Activated CD4-positive, alpha-beta T cell treated with anti-CD3 and anti-CD28 coated beads for 1 hour (primary cell): ENCODE results near the gene SPATA12.

Experiments
- DNase-seq: peaks from one replicate; pipeline ENCODE4 v3.0.0-alpha.2; 2020

Gene SPATA12

GRCh38 chr3:57085211-57085610 lies 24.7 kb downstream of the SPATA12 start:
- DNase-seq, result no peak

- DNase-seq, result no peak
These were observed 25.7 kb downstream of the SPATA12 start for GRCh38 chr3:57086201-57086600.

- no peak for DNase-seq
These were observed 27.1 kb downstream of the SPATA12 start for GRCh38 chr3:57087361-57088092.

GRCh38 chr3:57088503-57088902 lies 28.0 kb downstream of the SPATA12 start:
- no peak for DNase-seq

GRCh38 chr3:57089043-57089442 lies 28.6 kb downstream of the SPATA12 start:
- DNase-seq, result no peak

- no peak for DNase-seq
These were observed 31.2 kb downstream of the SPATA12 start for GRCh38 chr3:57091521-57092273.

GRCh38 chr3:57093489-57093888 lies 33.0 kb downstream of the SPATA12 start:
- no peak for DNase-seq

- no peak for DNase-seq
These were observed 33.6 kb downstream of the SPATA12 start for GRCh38 chr3:57093971-57094535.

- no peak for DNase-seq
These were observed 34.1 kb downstream of the SPATA12 start for GRCh38 chr3:57094575-57094974.

- no peak for DNase-seq
These were observed 34.9 kb downstream of the SPATA12 start for GRCh38 chr3:57095363-57095762.

- no peak for DNase-seq
These were observed 37.1 kb downstream of the SPATA12 start for GRCh38 chr3:57097536-57097935.

GRCh38 chr3:57098418-57099310 lies 38.2 kb downstream of the SPATA12 start:
- DNase-seq, result no peak

- DNase-seq, result peak; percentile 23
These were observed 39.7 kb downstream of the SPATA12 start for GRCh38 chr3:57100046-57100695.

GRCh38 chr3:57105585-57105984 lies 45.1 kb downstream of the SPATA12 start:
- no peak for DNase-seq

GRCh38 chr3:57108684-57109083 lies 48.2 kb downstream of the SPATA12 start:
- DNase-seq, result no peak

- DNase-seq, result no peak
These were observed 49.2 kb downstream of the SPATA12 start for GRCh38 chr3:57109437-57110199.

GRCh38 chr3:57110214-57110613 lies 49.8 kb downstream of the SPATA12 start:
- DNase-seq, result no peak

GRCh38 chr3:57110798-57111197 lies 50.3 kb downstream of the SPATA12 start:
- no peak for DNase-seq

GRCh38 chr3:57112206-57112605 lies 51.7 kb downstream of the SPATA12 start:
- no peak for DNase-seq

GRCh38 chr3:57116501-57116900 lies 56.0 kb downstream of the SPATA12 start:
- DNase-seq, result no peak

- DNase-seq, result no peak
These were observed 57.8 kb downstream of the SPATA12 start for GRCh38 chr3:57118254-57118653.

GRCh38 chr3:57120040-57120439 lies 59.6 kb downstream of the SPATA12 start:
- no peak for DNase-seq
